Kidney glomerular epithelial cell (primary cell): Measurements from ENCODE around the gene IRF2.
"Not testable (repeated sequence)": the region's sequence is repeated elsewhere in the genome, so short reads cannot be mapped to it uniquely, and the experiment has no call there.

Experiments
- DNase-seq: peaks from one replicate; lab custom pipeline; 2025; lab: John Stamatoyannopoulos, UW

Gene IRF2

GRCh38 chr4:184346682-184347081 lies 127.7 kb downstream of the IRF2 start:
- no peak for DNase-seq

GRCh38 chr4:184346273-184346672 lies 128.1 kb downstream of the IRF2 start:
- not testable (repeated sequence) for DNase-seq

GRCh38 chr4:184345573-184345922 lies 128.8 kb downstream of the IRF2 start:
- no peak for DNase-seq

GRCh38 chr4:184344899-184345572 lies 129.3 kb downstream of the IRF2 start:
- no peak for DNase-seq

GRCh38 chr4:184344435-184344834 lies 129.9 kb downstream of the IRF2 start:
- no peak for DNase-seq

- DNase-seq, result peak; percentile 59
Measured at GRCh38 chr4:184343502-184344177, 130.7 kb downstream of the IRF2 start.

- DNase-seq, result not testable (repeated sequence)
Measured at GRCh38 chr4:184342857-184343237, 131.5 kb downstream of the IRF2 start.

GRCh38 chr4:184342167-184342856 lies 132.0 kb downstream of the IRF2 start:
- DNase-seq, result no peak

GRCh38 chr4:184339398-184340193 lies 134.8 kb downstream of the IRF2 start:
- DNase-seq, result not testable (repeated sequence)

GRCh38 chr4:184337907-184338306 lies 136.4 kb downstream of the IRF2 start:
- no peak for DNase-seq
